ENCODE data around the gene NHERF2. TPM values are rescaled to one million over a fixed set of nuclear protein-coding genes. Genes with fewer than 3 reads are reported as not detected.
A peak's percentile ranks its signal among the peaks of the same experiment; 100 is the strongest.

NHERF2 gene
- total RNA-seq, 1 donor from 2014 or later = 1.8 TPM

- Mint-ChIP-seq H3K9me3 (no peaks in the 10 kb centered on the region), H3K27ac (no peak overlapping the region), H3K4me1 (peaks cover 8% of the 10 kb centered on the region), H3K36me3 (ENCODE audit: low read depth) (peaks cover 32% of the 10 kb centered on the region), H3K4me3 (no peak overlapping the region), H3K27me3 (no peaks in the 10 kb centered on the region)
- DNase-seq = no peak
- intact Hi-C loops (cut with micrococcal nuclease) = no loop called here
These were observed 29.0 kb upstream of the NHERF2 start for GRCh38 chr16:1997494-1998359.

GRCh38 chr16:1998360-1998835, 28.3 kb upstream of the NHERF2 start:
- Mint-ChIP-seq H3K27ac (no peak overlapping the region), H3K4me1 (peaks cover 8% of the 10 kb centered on the region), H3K36me3 (ENCODE audit: low read depth) (peaks cover 32% of the 10 kb centered on the region), H3K4me3 (no peak overlapping the region), H3K27me3 (no peaks in the 10 kb centered on the region), H3K9me3 (no peaks in the 10 kb centered on the region)
- intact Hi-C loops (cut with micrococcal nuclease) = no loop called here
- no peak for DNase-seq

GRCh38 chr16:1998852-1999801, 27.6 kb upstream of the NHERF2 start:
- Mint-ChIP-seq H3K27ac (no peak overlapping the region), H3K4me3 (no peak overlapping the region), H3K4me1 (peaks cover 7% of the 10 kb centered on the region), H3K9me3 (no peaks in the 10 kb centered on the region), H3K27me3 (no peaks in the 10 kb centered on the region), H3K36me3 (ENCODE audit: low read depth) (peaks cover 32% of the 10 kb centered on the region)
- intact Hi-C loops (cut with micrococcal nuclease) = no loop called here
- DNase-seq = no peak

- H3K36me3 Mint-ChIP-seq (ENCODE audit: low read depth) = peaks cover 32% of the 10 kb centered on the region
- no peak overlapping the region for H3K4me3 Mint-ChIP-seq
- peaks cover 11% of the 10 kb centered on the region for H3K4me1 Mint-ChIP-seq
- no peak for DNase-seq
- intact Hi-C loops (cut with micrococcal nuclease) = loop anchor here (10.0 kb wide), 1 partner anchor 215 kb away; the partner anchor contains the start of genes BRICD5 and PGP
- H3K27ac Mint-ChIP-seq = no peak overlapping the region
- H3K9me3 Mint-ChIP-seq = no peaks in the 10 kb centered on the region
- H3K27me3 Mint-ChIP-seq = no peaks in the 10 kb centered on the region
These were observed 26.7 kb upstream of the NHERF2 start for GRCh38 chr16:1999866-2000514.

GRCh38 chr16:2001035-2001434, 25.7 kb upstream of the NHERF2 start:
- no peaks in the 10 kb centered on the region for H3K27me3 Mint-ChIP-seq
- peaks cover 27% of the 10 kb centered on the region for H3K36me3 Mint-ChIP-seq (ENCODE audit: low read depth)
- intact Hi-C loops (cut with micrococcal nuclease) = loop anchor here (10.0 kb wide), 1 partner anchor 214 kb away; the partner anchor contains the start of genes BRICD5 and PGP

GRCh38 chr16:2001456-2002355, 25.0 kb upstream of the NHERF2 start:
- DNase-seq = no peak
- no peak overlapping the region for H3K4me3 Mint-ChIP-seq
- intact Hi-C loops (cut with micrococcal nuclease) = loop anchor here (10.0 kb wide), 1 partner anchor 213 kb away; the partner anchor contains the start of genes BRICD5 and PGP
- H3K27ac Mint-ChIP-seq = no peak overlapping the region
- no peaks in the 10 kb centered on the region for H3K9me3 Mint-ChIP-seq
- peaks cover 13% of the 10 kb centered on the region for H3K4me1 Mint-ChIP-seq
- H3K27me3 Mint-ChIP-seq = no peaks in the 10 kb centered on the region
- peaks cover 29% of the 10 kb centered on the region for H3K36me3 Mint-ChIP-seq (ENCODE audit: low read depth)

More at GRCh38 chr16:2001035-2001434, 25.7 kb upstream of the NHERF2 start:
- Mint-ChIP-seq H3K27ac (no peak overlapping the region), H3K4me1 (peaks cover 11% of the 10 kb centered on the region), H3K9me3 (no peaks in the 10 kb centered on the region), H3K4me3 (no peak overlapping the region)
- DNase-seq = no peak

- Mint-ChIP-seq H3K27me3 (no peaks in the 10 kb centered on the region), H3K27ac (no peak overlapping the region), H3K9me3 (no peaks in the 10 kb centered on the region), H3K4me3 (no peak overlapping the region), H3K36me3 (ENCODE audit: low read depth) (peaks cover 28% of the 10 kb centered on the region), H3K4me1 (peaks cover 20% of the 10 kb centered on the region)
- DNase-seq = no peak
- intact Hi-C loops (cut with micrococcal nuclease) = loop anchor here (10.0 kb wide), 1 partner anchor 212 kb away; the partner anchor contains the start of genes BRICD5 and PGP
These were observed 24.1 kb upstream of the NHERF2 start for GRCh38 chr16:2002406-2003230.

- Mint-ChIP-seq H3K27ac (no peak overlapping the region), H3K4me3 (no peak overlapping the region), H3K9me3 (no peaks in the 10 kb centered on the region), H3K27me3 (no peaks in the 10 kb centered on the region), H3K36me3 (ENCODE audit: low read depth) (peaks cover 32% of the 10 kb centered on the region), H3K4me1 (peaks cover 25% of the 10 kb centered on the region)
- DNase-seq = no peak
- intact Hi-C loops (cut with micrococcal nuclease) = loop anchor here (10.0 kb wide), 1 partner anchor 211 kb away; the partner anchor contains the start of genes BRICD5 and PGP
These were observed 23.4 kb upstream of the NHERF2 start for GRCh38 chr16:2003231-2003826.

GRCh38 chr16:2003827-2004641, 22.7 kb upstream of the NHERF2 start:
- H3K27me3 Mint-ChIP-seq = no peaks in the 10 kb centered on the region
- H3K9me3 Mint-ChIP-seq = no peaks in the 10 kb centered on the region
- peaks cover 30% of the 10 kb centered on the region for H3K4me1 Mint-ChIP-seq
- intact Hi-C loops (cut with micrococcal nuclease) = loop anchor here (10.0 kb wide), 1 partner anchor 211 kb away; the partner anchor contains the start of genes BRICD5 and PGP
- peaks cover 34% of the 10 kb centered on the region for H3K36me3 Mint-ChIP-seq (ENCODE audit: low read depth)
- DNase-seq = peak; percentile 97
- H3K27ac Mint-ChIP-seq = no peak overlapping the region
- no peak overlapping the region for H3K4me3 Mint-ChIP-seq

GRCh38 chr16:2004795-2005517, 21.7 kb upstream of the NHERF2 start:
- peaks cover 30% of the 10 kb centered on the region for H3K4me1 Mint-ChIP-seq
- H3K27ac Mint-ChIP-seq = no peak overlapping the region
- peaks cover 33% of the 10 kb centered on the region for H3K36me3 Mint-ChIP-seq (ENCODE audit: low read depth)
- no peaks in the 10 kb centered on the region for H3K27me3 Mint-ChIP-seq
- no peaks in the 10 kb centered on the region for H3K9me3 Mint-ChIP-seq
- H3K4me3 Mint-ChIP-seq = no peak overlapping the region
- no peak for DNase-seq
- intact Hi-C loops (cut with micrococcal nuclease) = loop anchor here (5.0 to 10.0 kb wide), 3 partner anchors 33 to 247 kb away; partner anchors contain the start of genes BRICD5, ECI1, PGP and TBL3

All from activated CD4-positive, alpha-beta T cell treated with anti-CD3 and anti-CD28 coated beads, Interleukin-2, amount 10 ng/mL, durations not matched to agents 24 days and 14 days (primary cell).